HG02981 (cell line): Measurements from ENCODE around the gene CCDC183.
"Not testable (repeated sequence)": the region's sequence is repeated elsewhere in the genome, so short reads cannot be mapped to it uniquely, and the experiment has no call there.

Source experiments
- ATAC-seq: cut with Tn5 transposase; IDR thresholded peaks from one replicate; pipeline ENCODE4 v1.9.1; 2021; ENCODE audit warnings: mild to moderate bottlenecking, moderate library complexity; ENCODE audit not compliant: unreplicated experiment

Gene CCDC183

DNA sequence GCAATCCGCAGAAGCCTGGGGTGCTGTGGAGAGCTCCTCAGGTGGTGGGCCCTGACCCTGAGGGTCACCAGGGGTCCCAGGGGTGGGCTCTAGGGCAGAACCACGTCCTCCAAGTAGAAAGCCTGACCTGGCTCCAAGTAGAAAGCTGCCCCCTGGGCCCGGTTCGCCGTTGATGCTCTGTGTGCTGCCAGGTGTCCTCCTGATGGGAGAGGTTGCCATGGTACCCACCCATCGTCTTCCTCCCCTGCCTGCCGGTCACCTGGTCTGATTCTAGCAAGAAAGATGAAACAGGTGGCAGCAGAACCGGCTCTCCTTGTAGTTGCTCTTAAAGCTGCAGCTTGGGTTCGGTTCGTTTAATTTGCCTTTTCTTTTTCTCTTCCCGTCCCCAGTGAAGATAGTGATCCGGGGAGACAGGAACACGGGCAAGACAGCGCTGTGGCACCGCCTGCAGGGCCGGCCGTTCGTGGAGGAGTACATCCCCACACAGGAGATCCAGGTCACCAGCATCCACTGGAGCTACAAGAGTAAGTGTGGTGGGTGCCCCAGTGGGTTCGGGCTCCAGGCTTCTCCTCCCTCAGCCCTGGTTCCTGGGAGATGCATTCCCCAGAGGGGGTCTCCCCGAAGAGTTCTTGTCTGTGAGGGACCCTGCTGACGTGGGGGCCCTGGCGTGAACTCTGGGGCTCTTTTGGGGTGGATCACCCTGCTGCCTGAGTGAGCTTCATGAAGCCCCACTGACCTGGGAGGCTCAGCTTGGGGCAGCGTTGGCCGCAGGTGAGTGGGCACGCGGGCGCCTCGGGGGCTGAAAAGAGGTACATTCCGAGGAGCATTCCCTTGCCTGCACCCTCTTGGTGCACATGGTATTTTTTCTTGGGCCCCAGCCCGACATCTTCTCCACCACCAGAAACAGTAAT is 27.3 kb downstream of the CCDC183 start:
- ATAC-seq, result no peak

- no peak for ATAC-seq
Observed at GRCh38 chr9:136824496-136825225, 28.5 kb downstream of the CCDC183 start.

DNA sequence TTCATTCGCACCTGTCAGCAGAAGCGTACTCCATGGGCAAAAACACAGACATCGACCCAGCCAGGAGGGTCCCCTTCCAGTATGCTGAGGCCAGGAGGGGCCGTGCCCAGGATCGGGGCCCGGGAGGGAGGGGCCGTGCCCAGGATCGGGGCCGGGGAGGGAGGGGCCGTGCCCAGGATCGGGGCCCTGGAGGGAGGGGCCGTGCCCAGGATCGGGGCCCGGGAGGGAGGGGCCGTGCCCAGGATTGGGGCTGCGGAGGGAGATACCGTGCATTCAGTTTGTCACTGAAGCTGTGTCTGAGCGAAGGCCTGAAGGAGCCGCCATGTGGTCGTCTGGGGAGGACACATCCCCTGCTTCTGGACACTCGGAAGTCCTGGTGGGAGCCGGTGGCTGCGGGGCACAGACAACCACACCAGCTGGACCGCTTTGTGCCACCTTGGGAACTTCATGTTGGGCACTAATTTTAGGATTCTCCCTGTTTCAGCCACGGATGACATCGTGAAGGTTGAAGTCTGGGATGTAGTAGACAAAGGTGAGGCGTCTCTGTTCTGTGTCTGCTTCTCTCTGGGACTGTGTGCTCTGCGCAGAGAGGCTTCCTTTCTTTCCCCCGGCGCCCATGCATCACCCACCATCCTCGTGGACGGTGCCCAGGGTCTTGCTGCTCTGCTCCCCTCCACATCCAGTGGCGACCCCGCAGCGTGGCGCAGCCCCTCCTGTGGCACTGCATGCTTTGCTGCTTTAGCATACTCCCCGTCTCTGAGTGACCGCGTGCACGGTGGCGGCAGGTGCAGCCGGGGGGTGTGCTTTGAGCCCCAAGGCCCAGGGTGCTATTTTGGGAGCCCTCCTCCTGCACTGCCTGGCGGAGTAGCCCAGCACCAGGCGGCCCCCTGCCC is 29.4 kb downstream of the CCDC183 start:
- ATAC-seq, result no peak

GRCh38 chr9:136826188-136826541 is 30.0 kb downstream of the CCDC183 start:
- no peak for ATAC-seq

GRCh38 chr9:136826703-136827582 is 30.8 kb downstream of the CCDC183 start:
- no peak for ATAC-seq

GRCh38 chr9:136827794-136828473 is 31.8 kb downstream of the CCDC183 start:
- no peak for ATAC-seq

GRCh38 chr9:136828474-136829140 is 32.5 kb downstream of the CCDC183 start:
- no peak for ATAC-seq

DNA sequence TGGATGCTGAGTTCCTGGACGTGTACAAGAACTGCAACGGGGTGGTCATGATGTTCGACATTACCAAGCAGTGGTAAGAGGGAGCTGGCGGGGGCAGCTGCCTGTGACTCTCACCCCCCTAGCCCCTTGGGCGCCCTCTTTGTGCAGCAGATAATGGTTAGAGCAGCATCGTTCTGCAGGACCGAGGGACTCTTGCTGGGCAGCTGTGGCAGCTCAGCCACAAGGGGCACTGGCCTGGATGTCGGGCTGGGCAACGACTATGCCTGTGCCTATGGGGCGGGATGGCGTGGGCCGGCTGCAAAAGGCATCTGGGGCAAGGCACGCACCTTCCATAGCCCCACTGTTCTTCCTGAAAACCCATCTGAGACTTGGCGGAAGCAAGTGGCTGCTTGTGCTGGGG is 33.3 kb downstream of the CCDC183 start:
- ATAC-seq, result no peak

GRCh38 chr9:136829981-136830885 is 34.1 kb downstream of the CCDC183 start:
- no peak for ATAC-seq

GRCh38 chr9:136831002-136831719 is 35.0 kb downstream of the CCDC183 start:
- no peak for ATAC-seq

- no peak for ATAC-seq
Observed at GRCh38 chr9:136831720-136832104, 35.6 kb downstream of the CCDC183 start.

- ATAC-seq, result no peak
Observed at GRCh38 chr9:136832581-136832980, 36.4 kb downstream of the CCDC183 start.

DNA sequence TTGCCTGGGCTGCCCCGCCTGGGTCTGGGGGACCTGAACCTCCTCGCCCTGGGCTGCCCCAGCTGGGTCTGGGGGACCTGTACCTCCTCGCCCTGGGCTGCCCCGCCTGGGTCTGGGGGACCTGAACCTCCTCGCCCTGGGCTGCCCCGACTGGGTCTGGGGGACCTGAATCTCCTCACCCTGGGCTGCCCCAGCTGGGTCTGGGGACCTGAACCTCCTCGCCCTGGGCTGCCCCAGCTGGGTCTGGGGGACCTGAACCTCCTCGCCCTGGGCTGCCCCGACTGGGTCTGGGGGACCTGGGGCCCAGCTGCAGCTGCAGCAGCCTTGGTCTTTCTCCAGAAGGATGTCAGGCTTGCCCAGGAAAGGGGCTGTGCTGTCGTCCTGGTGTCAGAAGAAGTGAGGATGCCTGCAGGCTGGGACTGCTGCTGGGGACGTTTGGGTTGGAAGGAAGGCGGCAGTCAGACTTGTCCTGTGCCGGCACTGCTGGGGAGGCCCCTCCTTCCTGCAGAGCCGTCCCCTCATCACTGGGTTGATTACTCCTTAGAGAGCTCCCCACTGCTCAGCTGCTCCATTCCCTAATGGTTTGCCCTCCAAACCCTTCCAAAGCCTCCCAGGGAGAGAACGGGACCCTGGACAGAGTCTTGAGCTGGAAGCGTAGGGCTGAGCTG is 37.4 kb downstream of the CCDC183 start:
- ATAC-seq, result not testable (repeated sequence)

DNA sequence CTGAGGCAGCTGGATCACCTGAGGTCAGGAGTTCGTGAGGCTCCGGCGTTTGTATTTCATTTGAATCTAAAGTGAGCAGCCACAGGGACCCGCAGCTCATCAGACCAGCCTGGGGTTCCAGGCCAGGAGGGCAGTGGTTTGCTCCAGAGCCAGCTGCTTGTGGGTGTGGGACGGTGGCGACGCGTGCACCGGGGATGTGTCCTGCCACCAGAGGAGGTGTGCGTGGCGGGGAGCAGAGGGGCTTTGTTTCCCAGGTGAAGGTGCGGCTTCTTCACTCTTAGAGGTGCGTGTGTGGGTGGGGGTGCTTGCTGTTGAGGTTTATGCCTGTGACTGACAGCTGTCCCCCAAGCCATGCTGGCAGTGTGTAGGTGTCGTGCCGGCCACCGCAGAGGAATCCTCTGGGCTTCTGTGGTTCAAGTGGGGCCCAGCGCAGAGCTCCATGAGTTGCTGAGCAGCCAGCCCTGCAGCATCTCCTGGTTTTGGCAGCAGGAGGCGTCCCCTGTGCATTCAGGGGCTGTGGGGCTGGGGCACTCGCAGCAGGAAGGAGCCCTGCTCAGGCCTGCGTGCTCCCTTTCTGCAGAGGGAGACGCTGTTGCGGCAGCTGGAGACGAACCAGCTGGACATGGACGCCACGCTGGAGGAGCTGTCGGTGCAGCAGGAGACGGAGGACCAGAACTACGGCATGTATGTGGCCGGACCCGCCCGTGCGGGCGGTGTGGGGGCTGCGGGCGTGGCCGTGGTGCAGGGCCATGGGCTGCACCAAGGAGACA is 39.2 kb downstream of the CCDC183 start:
- no peak for ATAC-seq

DNA sequence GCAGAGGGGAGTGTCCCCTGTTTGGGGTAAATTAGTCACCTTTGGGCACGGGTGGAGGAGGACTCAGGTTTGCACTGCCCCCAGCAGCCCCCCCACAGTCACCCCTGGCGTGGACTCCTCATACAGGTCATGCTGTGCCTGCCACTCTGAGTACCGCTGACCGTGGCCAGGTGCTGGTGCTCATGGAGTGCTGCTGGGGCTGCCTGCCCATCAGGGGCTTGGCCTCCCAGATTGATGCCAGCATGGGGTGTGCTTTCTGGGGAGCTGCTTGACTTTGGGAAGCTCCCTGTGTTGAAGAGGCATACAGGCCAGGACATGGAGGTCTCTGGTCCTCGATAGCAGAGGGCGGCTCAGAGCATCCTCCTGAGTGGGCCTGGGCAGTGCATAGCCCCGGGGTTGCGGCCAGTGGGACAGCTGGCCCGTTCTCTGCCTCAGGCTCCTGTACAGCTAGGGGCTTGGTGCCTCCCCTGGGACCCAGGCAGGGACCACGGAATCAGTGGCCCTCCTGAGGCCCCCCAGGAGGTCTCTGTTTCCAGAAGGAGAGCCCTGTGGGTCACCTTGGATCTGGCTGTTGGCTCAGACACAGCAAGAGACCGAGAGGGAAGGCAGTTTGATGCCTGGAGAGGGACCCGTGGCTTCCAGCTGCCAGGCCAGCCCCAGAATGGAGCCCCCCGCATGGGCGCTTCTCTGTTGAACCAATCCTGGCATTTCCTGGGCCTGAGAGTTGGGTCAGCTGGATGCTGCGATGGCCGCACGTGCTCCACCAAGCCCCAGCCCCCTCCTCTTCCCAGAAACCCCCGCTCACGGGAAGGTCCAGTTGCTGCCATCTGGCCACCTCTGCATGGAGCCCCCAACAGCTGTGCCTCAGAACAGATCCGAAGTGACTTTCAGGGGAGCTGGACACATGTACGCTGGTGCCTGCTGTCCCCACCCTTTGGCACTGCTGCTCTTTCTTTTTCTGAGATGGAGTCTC is 40.1 kb downstream of the CCDC183 start:
- ATAC-seq, result no peak
